OCI-LY7 (cell line): ENCODE results near the gene SCRG1. TPM values are rescaled to one million over a fixed set of nuclear protein-coding genes. Genes with fewer than 3 reads are reported as not detected.

Source experiments
- BruUV-seq: library from RNA; stranded (reverse); fragments of 400-500 nt; replicated peaks from 2 replicates; lab custom pipeline; 2021; lab: Mats Ljungman, UMichigan
- CTCF ChIA-PET: fragments of 300-600 bp; sonication (Branson Sonifier 250); formaldehyde crosslinking; loops from one replicate; lab custom pipeline; 2022; ENCODE audit warnings: antibody characterized with exemption; ENCODE audit not compliant: unreplicated experiment; lab: Charles Lee
- POLR2A ChIA-PET: fragments of 300-600 bp; sonication (Branson Sonifier 250); formaldehyde crosslinking; loops from one replicate; lab custom pipeline; 2022; ENCODE audit warnings: antibody characterized with exemption; lab: Charles Lee
- DNase-seq: peaks from one replicate; pipeline ENCODE4 v3.0.0-alpha.2; 2015; ENCODE audit warnings: low spot score
- H2AFZ ChIP-seq: fragments of 200-600 bp; sonication (generic), shearing (Covaris generic); 2 replicates; pipeline ENCODE4 v1.6.1; 2014; ENCODE audit warnings: mild to moderate bottlenecking, antibody characterized with exemption, low read length, moderate library complexity
- H3K27ac ChIP-seq: fragments of 200-600 bp; sonication (generic); 2 replicates; pipeline ENCODE4 v1.5.1; 2014; ENCODE audit warnings: mixed run types, low read depth, mild to moderate bottlenecking, moderate library complexity, low read length, inconsistent platforms; ENCODE audit not compliant: poor library complexity, severe bottlenecking
- H3K36me3 ChIP-seq: fragments of 200-600 bp; sonication (generic); 2 replicates; pipeline ENCODE4 v1.6.1; 2014; ENCODE audit warnings: mild to moderate bottlenecking, antibody characterized with exemption, low read length, moderate library complexity, mixed read lengths; ENCODE audit not compliant: insufficient read depth
- H3K4me1 ChIP-seq: fragments of 200-600 bp; sonication (generic); 2 replicates; pipeline ENCODE4 v1.5.1; 2014; ENCODE audit warnings: mild to moderate bottlenecking, low read length; ENCODE audit not compliant: insufficient read depth, poor library complexity, severe bottlenecking
- H3K4me2 ChIP-seq: fragments of 200-600 bp; sonication (generic); 2 replicates; pipeline ENCODE4 v1.6.1; 2014; ENCODE audit warnings: mild to moderate bottlenecking, low read length
- H3K4me3 ChIP-seq: fragments of 200-600 bp; sonication (generic); 2 replicates; pipeline ENCODE4 v1.5.1; 2014; ENCODE audit warnings: mild to moderate bottlenecking, low read depth, low read length; ENCODE audit not compliant: poor library complexity, severe bottlenecking
- H3K79me2 ChIP-seq: fragments of 200-600 bp; sonication (generic); 2 replicates; pipeline ENCODE4 v1.6.1; 2016; ENCODE audit warnings: low read depth, mild to moderate bottlenecking, low read length, moderate library complexity, mixed read lengths; ENCODE audit not compliant: insufficient read depth
- H3K9me2 ChIP-seq: fragments of 200-600 bp; sonication (generic); 2 replicates; pipeline ENCODE4 v1.6.1; 2016; ENCODE audit warnings: mild to moderate bottlenecking, low read length, mixed read lengths; ENCODE audit not compliant: insufficient read depth
- H3K9me3 ChIP-seq: fragments of 200-600 bp; sonication (generic); 2 replicates; pipeline ENCODE4 v1.6.1; 2014; ENCODE audit warnings: mild to moderate bottlenecking, mixed run types, low read length, mixed read lengths
- H4K20me1 ChIP-seq: fragments of 200-600 bp; sonication (generic); 2 replicates; pipeline ENCODE4 v1.6.1; 2014; ENCODE audit warnings: mild to moderate bottlenecking, antibody characterized with exemption, low read length, moderate library complexity, mixed read lengths; ENCODE audit not compliant: insufficient read depth
- CTCF ChIP-seq: fragments of 200-600 bp; sonication (generic); conservative IDR thresholded peaks from 2 replicates; pipeline ENCODE4 v1.5.1; 2014; ENCODE audit warnings: mild to moderate bottlenecking, antibody characterized with exemption, low read length, moderate library complexity, mixed read lengths
- EZH2phosphoT487 ChIP-seq: fragments of 200-600 bp; sonication (generic); IDR thresholded peaks from 2 replicates; pipeline ENCODE4 v1.6.1; 2018; ENCODE audit warnings: low read depth, borderline replicate concordance, mild to moderate bottlenecking, mixed run types, antibody characterized with exemption, low read length, moderate library complexity, mixed read lengths
- intact Hi-C: fragments of 100-400 bp; cut with micrococcal nuclease; formaldehyde crosslinking; loops from one replicate; pipeline ENCODE4 v1.10.0; 2022; ENCODE audit not compliant: unreplicated experiment
- total RNA-seq, 2 experiments: library from RNA; depleted of rRNA in 1 of 2; stranded (reverse); fragments of >200 nt in 1 of 2; shearing (Covaris generic) in 1 of 2; gene quantifications; 2 replicates each; pipeline ENCODE4 v1.2.3, GENCODE V29; 2014 to 2022

Gene SCRG1
- total RNA-seq, 2 experiments from 2014 or later: not detected

GRCh38 chr4:173403051-173403450, 4.1 kb upstream of the SCRG1 start:
- no peaks in the 10 kb centered on the region for H3K36me3 ChIP-seq
- no peak overlapping the region for H3K4me2 ChIP-seq
- H3K27ac ChIP-seq: no peak overlapping the region
- TF ChIP-seq EZH2phosphoT487 (no peak), CTCF (no peak)
- BruUV-seq: no TSS peak
- H3K9me3 ChIP-seq: no peaks in the 10 kb centered on the region
- H3K4me3 ChIP-seq: no peak overlapping the region
- H3K79me2 ChIP-seq: no peaks in the 10 kb centered on the region
- DNase-seq: no peak
- ChIA-PET CTCF (no interaction called here), POLR2A (interaction anchor here (0.6 to 3.0 kb wide), 9 partner anchors 9 to 283 kb away, joined by 3 to 13 read pairs (median 5); no protein-coding TSS in a partner anchor)
- no peaks in the 10 kb centered on the region for H4K20me1 ChIP-seq
- intact Hi-C loops: no loop called here
- H3K4me1 ChIP-seq: no peaks in the 10 kb centered on the region
- no peaks in the 10 kb centered on the region for H3K9me2 ChIP-seq
- H2AFZ ChIP-seq: no peak overlapping the region

GRCh38 chr4:173401063-173401462, 2.1 kb upstream of the SCRG1 start:
- Histone ChIP-seq H3K4me2 (no peak overlapping the region), H3K36me3 (no peaks in the 10 kb centered on the region), H3K4me1 (no peaks in the 10 kb centered on the region), H3K79me2 (no peaks in the 10 kb centered on the region), H4K20me1 (no peaks in the 10 kb centered on the region), H3K27ac (no peak overlapping the region), H3K4me3 (no peak overlapping the region), H3K9me2 (no peaks in the 10 kb centered on the region), H2AFZ (no peak overlapping the region), H3K9me3 (no peaks in the 10 kb centered on the region)
- no peak for DNase-seq
- intact Hi-C loops: no loop called here
- no peak for TF ChIP-seq CTCF
- no peak for TF ChIP-seq EZH2phosphoT487
- no TSS peak for BruUV-seq
- ChIA-PET POLR2A (interaction anchor here (3.0 kb wide), 1 partner anchor 11 kb away, joined by 13 read pairs; no protein-coding TSS in a partner anchor), CTCF (no interaction called here)

GRCh38 chr4:173398220-173398619, 696 bp downstream of the SCRG1 start:
- Histone ChIP-seq H4K20me1 (no peaks in the 10 kb centered on the region), H3K36me3 (no peaks in the 10 kb centered on the region), H2AFZ (no peak overlapping the region), H3K27ac (no peak overlapping the region), H3K4me3 (no peak overlapping the region), H3K9me2 (no peaks in the 10 kb centered on the region), H3K9me3 (no peaks in the 10 kb centered on the region), H3K4me2 (no peak overlapping the region), H3K79me2 (no peaks in the 10 kb centered on the region), H3K4me1 (no peaks in the 10 kb centered on the region)
- POLR2A ChIA-PET: interaction anchor here (0.7 to 1.5 kb wide), 2 partner anchors 106 to 159 kb away, joined by 3 to 4 read pairs; no protein-coding TSS in a partner anchor
- intact Hi-C loops: no loop called here
- no TSS peak for BruUV-seq
- TF ChIP-seq CTCF (no peak), EZH2phosphoT487 (no peak)
- CTCF ChIA-PET: no interaction called here
- DNase-seq: no peak
